Muscle layer of colon (tissue), 2 donors: ENCODE data around the gene DNPH1.

Experiments used
- H3K27ac ChIP-seq: one replicate; pipeline ENCODE4 v1.7.0; 2013; ENCODE audit warnings: low read depth, mild to moderate bottlenecking, low read length, moderate library complexity
- H3K27me3 ChIP-seq, 2 donors: one replicate each; pipeline ENCODE4 v1.7.0; 2013; ENCODE audit warnings: low read length in 2 of 2, mild to moderate bottlenecking in 2 of 2; ENCODE audit not compliant: insufficient read depth in 2 of 2, control insufficient read depth in 1 of 2
- H3K36me3 ChIP-seq: one replicate; pipeline ENCODE4 v1.7.0; 2013; ENCODE audit warnings: mild to moderate bottlenecking, low read length; ENCODE audit not compliant: insufficient read depth
- H3K4me1 ChIP-seq: one replicate; pipeline ENCODE4 v1.7.0; 2013; ENCODE audit warnings: mild to moderate bottlenecking, low read length; ENCODE audit not compliant: insufficient read depth
- H3K4me3 ChIP-seq, 2 donors: one replicate each; pipeline ENCODE4 v1.7.0; 2013; ENCODE audit warnings: low read length in 2 of 2, low read depth in 1 of 2, mild to moderate bottlenecking in 1 of 2, moderate library complexity in 1 of 2
- H3K9ac ChIP-seq: one replicate; pipeline ENCODE4 v1.7.0; 2013; ENCODE audit warnings: low read length
- H3K9me3 ChIP-seq: one replicate; pipeline ENCODE4 v1.7.0; 2013; ENCODE audit warnings: mild to moderate bottlenecking, low read length
- donor health status: abdominal sarcoma.
- donor health status: Adenocarcinoma of cecum.

DNPH1 gene

GRCh38 chr6:43262000-43262779 is 32.9 kb upstream of the DNPH1 start:
- no peaks in the 10 kb centered on the region for H3K36me3 ChIP-seq
- no peaks in the 10 kb centered on the region for H3K4me1 ChIP-seq
- H3K9me3 ChIP-seq: no peaks in the 10 kb centered on the region
- H3K4me3 ChIP-seq: no peak overlapping the region
- H3K27me3 ChIP-seq: peaks cover 0 to 4% of the 10 kb centered on the region in 2 donors
- no peak overlapping the region for H3K9ac ChIP-seq
- no peak overlapping the region for H3K27ac ChIP-seq

- peaks cover 0 to 4% of the 10 kb centered on the region in 2 donors for H3K27me3 ChIP-seq
- H3K36me3 ChIP-seq: no peaks in the 10 kb centered on the region
- no peak overlapping the region for H3K4me3 ChIP-seq
- H3K27ac ChIP-seq: no peak overlapping the region
- H3K9me3 ChIP-seq: no peaks in the 10 kb centered on the region
- no peak overlapping the region for H3K9ac ChIP-seq
- H3K4me1 ChIP-seq: no peaks in the 10 kb centered on the region
These were observed 31.9 kb upstream of the DNPH1 start for GRCh38 chr6:43261198-43261597.

GRCh38 chr6:43260791-43261190 is 31.5 kb upstream of the DNPH1 start:
- H3K27ac ChIP-seq: no peak overlapping the region
- H3K27me3 ChIP-seq: peaks cover 0 to 4% of the 10 kb centered on the region in 2 donors
- H3K4me1 ChIP-seq: no peaks in the 10 kb centered on the region
- H3K9me3 ChIP-seq: no peaks in the 10 kb centered on the region
- no peaks in the 10 kb centered on the region for H3K36me3 ChIP-seq
- H3K4me3 ChIP-seq: no peak overlapping the region
- no peak overlapping the region for H3K9ac ChIP-seq

- Histone ChIP-seq H3K4me3 (no peak overlapping the region), H3K27ac (no peak overlapping the region), H3K9ac (no peak overlapping the region), H3K27me3 (peaks cover 0 to 4% of the 10 kb centered on the region in 2 donors), H3K9me3 (no peaks in the 10 kb centered on the region), H3K36me3 (no peaks in the 10 kb centered on the region), H3K4me1 (no peaks in the 10 kb centered on the region)
These were observed 29.8 kb upstream of the DNPH1 start for GRCh38 chr6:43258807-43259686.

- Histone ChIP-seq H3K27ac (no peak overlapping the region), H3K9me3 (no peaks in the 10 kb centered on the region), H3K9ac (no peak overlapping the region), H3K36me3 (no peaks in the 10 kb centered on the region), H3K4me3 (no peak overlapping the region), H3K4me1 (no peaks in the 10 kb centered on the region), H3K27me3 (peaks cover 0 to 10% of the 10 kb centered on the region in 2 donors)
These were observed 28.9 kb upstream of the DNPH1 start for GRCh38 chr6:43258180-43258579.

GRCh38 chr6:43257367-43258145 is 28.3 kb upstream of the DNPH1 start:
- no peaks in the 10 kb centered on the region for H3K9me3 ChIP-seq
- no peak overlapping the region for H3K9ac ChIP-seq
- H3K4me1 ChIP-seq: no peaks in the 10 kb centered on the region
- H3K36me3 ChIP-seq: no peaks in the 10 kb centered on the region
- no peak overlapping the region for H3K27ac ChIP-seq
- H3K4me3 ChIP-seq: no peak overlapping the region
- H3K27me3 ChIP-seq: peaks cover 0 to 16% of the 10 kb centered on the region in 2 donors

- no peaks in the 10 kb centered on the region for H3K4me1 ChIP-seq
- no peak overlapping the region for H3K9ac ChIP-seq
- H3K36me3 ChIP-seq: no peaks in the 10 kb centered on the region
- no peak overlapping the region for H3K4me3 ChIP-seq
- peaks cover 0 to 19% of the 10 kb centered on the region in 2 donors for H3K27me3 ChIP-seq
- no peaks in the 10 kb centered on the region for H3K9me3 ChIP-seq
- no peak overlapping the region for H3K27ac ChIP-seq
These were observed 27.5 kb upstream of the DNPH1 start for GRCh38 chr6:43256670-43257366.

- no peak overlapping the region for H3K4me3 ChIP-seq
- H3K36me3 ChIP-seq: no peaks in the 10 kb centered on the region
- H3K9me3 ChIP-seq: no peaks in the 10 kb centered on the region
- no peak overlapping the region for H3K9ac ChIP-seq
- peaks cover 0 to 24% of the 10 kb centered on the region in 2 donors for H3K27me3 ChIP-seq
- no peaks in the 10 kb centered on the region for H3K4me1 ChIP-seq
- H3K27ac ChIP-seq: no peak overlapping the region
These were observed 26.2 kb upstream of the DNPH1 start for GRCh38 chr6:43255408-43256054.

GRCh38 chr6:43254846-43255245 is 25.6 kb upstream of the DNPH1 start:
- no peaks in the 10 kb centered on the region for H3K9me3 ChIP-seq
- peaks cover 0 to 24% of the 10 kb centered on the region in 2 donors for H3K27me3 ChIP-seq
- no peaks in the 10 kb centered on the region for H3K4me1 ChIP-seq
- no peaks in the 10 kb centered on the region for H3K36me3 ChIP-seq
- H3K4me3 ChIP-seq: no peak overlapping the region
- no peak overlapping the region for H3K9ac ChIP-seq
- no peak overlapping the region for H3K27ac ChIP-seq

GRCh38 chr6:43254138-43254817 is 25.0 kb upstream of the DNPH1 start:
- Histone ChIP-seq H3K4me1 (no peaks in the 10 kb centered on the region), H3K9ac (no peak overlapping the region), H3K27me3 (peaks cover 0 to 23% of the 10 kb centered on the region in 2 donors), H3K27ac (no peak overlapping the region), H3K4me3 (no peak overlapping the region), H3K36me3 (no peaks in the 10 kb centered on the region), H3K9me3 (no peaks in the 10 kb centered on the region)
